GM23248 (cell line): ENCODE measurements around the gene NOX4. TPM values are rescaled to one million over a fixed set of nuclear protein-coding genes. Genes with fewer than 3 reads are reported as not detected.

Source experiments
- DNase-seq: peaks from one replicate; pipeline ENCODE4 v3.0.0-alpha.2; 2015
- H2AFZ ChIP-seq: fragments of 200-600 bp; sonication (generic); 2 replicates; pipeline ENCODE4 v1.6.1; 2016; ENCODE audit warnings: antibody characterized with exemption
- H3F3A ChIP-seq: fragments of 200-600 bp; sonication (generic); 2 replicates; pipeline ENCODE4 v1.6.1; 2016; ENCODE audit warnings: mild to moderate bottlenecking, antibody characterized with exemption, mixed run types; ENCODE audit not compliant: insufficient read depth
- H3K27ac ChIP-seq: fragments of 200-600 bp; sonication (generic); 2 replicates; pipeline ENCODE4 v1.5.1; 2016; ENCODE audit warnings: mild to moderate bottlenecking
- H3K27me3 ChIP-seq: fragments of 200-600 bp; sonication (generic); replicated peaks from 2 replicates; pipeline ENCODE4 v1.6.1; 2016; ENCODE audit warnings: mild to moderate bottlenecking; ENCODE audit not compliant: insufficient read depth
- H3K36me3 ChIP-seq: fragments of 200-600 bp; sonication (generic); 2 replicates; pipeline ENCODE4 v1.6.1; 2016; ENCODE audit warnings: low read depth, mild to moderate bottlenecking
- H3K4me1 ChIP-seq: fragments of 200-600 bp; sonication (generic); 2 replicates; pipeline ENCODE4 v1.6.1; 2016; ENCODE audit warnings: mild to moderate bottlenecking; ENCODE audit not compliant: insufficient read depth
- H3K4me2 ChIP-seq: fragments of 200-600 bp; sonication (generic); one replicate; pipeline ENCODE4 v1.6.1; 2016; ENCODE audit warnings: mild to moderate bottlenecking; ENCODE audit not compliant: unreplicated experiment
- H3K4me3 ChIP-seq: fragments of 200-600 bp; sonication (generic); 2 replicates; pipeline ENCODE4 v1.5.1; 2016; ENCODE audit warnings: mild to moderate bottlenecking
- H3K79me2 ChIP-seq: fragments of 200-600 bp; sonication (generic); 2 replicates; pipeline ENCODE4 v1.6.1; 2016; ENCODE audit warnings: mild to moderate bottlenecking; ENCODE audit not compliant: insufficient read depth
- H3K9ac ChIP-seq: fragments of 200-600 bp; sonication (generic); 2 replicates; pipeline ENCODE4 v1.6.1; 2016; ENCODE audit warnings: mild to moderate bottlenecking
- H3K9me2 ChIP-seq: fragments of 200-600 bp; sonication (generic); 2 replicates; pipeline ENCODE4 v1.6.1; 2016; ENCODE audit warnings: mixed run types, mild to moderate bottlenecking, moderate library complexity; ENCODE audit not compliant: insufficient read depth
- H3K9me3 ChIP-seq: fragments of 200-600 bp; sonication (generic); one replicate; pipeline ENCODE4 v1.6.1; 2017; ENCODE audit warnings: low read depth
- H4K20me1 ChIP-seq: fragments of 200-600 bp; sonication (generic); 2 replicates; pipeline ENCODE4 v1.6.0; 2016; ENCODE audit not compliant: insufficient read depth
- EZH2 ChIP-seq: fragments of 200-600 bp; sonication (generic); IDR thresholded peaks from 2 replicates; pipeline ENCODE4 v1.6.1; 2018; ENCODE audit warnings: antibody characterized with exemption, mild to moderate bottlenecking; ENCODE audit not compliant: insufficient read depth, poor library complexity, severe bottlenecking
- EZH2phosphoT487 ChIP-seq: fragments of 200-600 bp; sonication (generic); IDR thresholded peaks from 2 replicates; pipeline ENCODE4 v1.6.1; 2018; ENCODE audit warnings: antibody characterized with exemption, moderate library complexity, mild to moderate bottlenecking, low read depth; ENCODE audit not compliant: insufficient read depth
- WGBS, 2 experiments: methylation state at CpG; one replicate each; pipeline ENCODE4 v1.1.6; 2015 to 2017; ENCODE audit warnings: low lambda C conversion rate in 2 of 2, low coverage in 1 of 2; ENCODE audit errors: missing lambda C conversion rate in 2 of 2; 5-methylcytosine and 5-hydroxymethylcytosine counted together
- in situ Hi-C: fragments of 300-500 bp; cut with MboI; formaldehyde crosslinking; loops from 2 replicates; pipeline ENCODE4 v1.15.0; 2020
- polyA plus RNA-seq: library from polyadenylated mRNA; unstranded; fragments of >200 nt; fragmentation: Nextera tagmentation; extraction: Ambion mirVana; gene quantifications from 2 replicates; pipeline ENCODE4 v1.2.1, GENCODE V29; 2016
- total RNA-seq: library from RNA; depleted of rRNA; stranded (reverse); fragments of >200 nt; shearing (Covaris generic); gene quantifications from 2 replicates; pipeline ENCODE4 v1.2.3, GENCODE V29; 2014

The NOX4 gene
- total and polyA plus RNA-seq, 2 experiments from 2014 or later = 0.54 to 1.4 TPM

- H3K27me3 ChIP-seq = no peaks in the 10 kb centered on the region
- no peak overlapping the region for H3K27ac ChIP-seq
- no peaks in the 10 kb centered on the region for H3K36me3 ChIP-seq
- H3K9me3 ChIP-seq = no peaks in the 10 kb centered on the region
- no peak overlapping the region for H2AFZ ChIP-seq
- in situ Hi-C loops = no loop called here
- H3K9me2 ChIP-seq = no peaks in the 10 kb centered on the region
- no peaks in the 10 kb centered on the region for H4K20me1 ChIP-seq
- no peaks in the 10 kb centered on the region for H3K79me2 ChIP-seq
- H3K4me1 ChIP-seq = no peaks in the 10 kb centered on the region
- H3K4me3 ChIP-seq = no peak overlapping the region
- no peak overlapping the region for H3K4me2 ChIP-seq
- H3K9ac ChIP-seq = no peak overlapping the region
- WGBS, 2 experiments = 27 to 36% methylated on average over 2 of the region's 2 CpGs
- DNase-seq = no peak
- no peaks in the 10 kb centered on the region for H3F3A ChIP-seq
- TF ChIP-seq EZH2phosphoT487 = no peak
- no peak for TF ChIP-seq EZH2
These were observed 25.3 kb upstream of the NOX4 start for GRCh38 chr11:89516496-89516895.

GRCh38 chr11:89508544-89508943 lies 17.4 kb upstream of the NOX4 start:
- H4K20me1 ChIP-seq = no peaks in the 10 kb centered on the region
- in situ Hi-C loops = no loop called here
- no peak for DNase-seq
- H3K79me2 ChIP-seq = no peaks in the 10 kb centered on the region
- H3K4me1 ChIP-seq = no peaks in the 10 kb centered on the region
- no peaks in the 10 kb centered on the region for H3K9me3 ChIP-seq
- no peaks in the 10 kb centered on the region for H3F3A ChIP-seq
- TF ChIP-seq EZH2 (no peak), EZH2phosphoT487 (no peak)
- H3K4me2 ChIP-seq = no peak overlapping the region
- no peaks in the 10 kb centered on the region for H3K27me3 ChIP-seq
- no peaks in the 10 kb centered on the region for H3K9me2 ChIP-seq
- no peak overlapping the region for H3K4me3 ChIP-seq
- H3K9ac ChIP-seq = no peak overlapping the region
- 78 to 85% methylated on average over 5 of the region's 5 CpGs for WGBS, 2 experiments
- no peak overlapping the region for H2AFZ ChIP-seq
- no peak overlapping the region for H3K27ac ChIP-seq
- H3K36me3 ChIP-seq = no peaks in the 10 kb centered on the region

- Histone ChIP-seq H3K4me3 (no peak overlapping the region), H3K4me2 (no peak overlapping the region), H3K9me2 (no peaks in the 10 kb centered on the region), H3K9ac (no peak overlapping the region), H3K79me2 (no peaks in the 10 kb centered on the region), H3K27ac (no peak overlapping the region), H3K27me3 (no peaks in the 10 kb centered on the region), H3K4me1 (no peaks in the 10 kb centered on the region), H3F3A (no peaks in the 10 kb centered on the region), H4K20me1 (no peaks in the 10 kb centered on the region), H3K36me3 (no peaks in the 10 kb centered on the region), H2AFZ (no peak overlapping the region), H3K9me3 (no peaks in the 10 kb centered on the region)
- no peak for TF ChIP-seq EZH2
- no peak for TF ChIP-seq EZH2phosphoT487
- no peak for DNase-seq
- in situ Hi-C loops = no loop called here
- 47 to 54% methylated on average over 2 of the region's 2 CpGs for WGBS, 2 experiments
These were observed 13.1 kb upstream of the NOX4 start for GRCh38 chr11:89504270-89504669.

- in situ Hi-C loops = no loop called here
- H3K9me3 ChIP-seq = no peaks in the 10 kb centered on the region
- no peak overlapping the region for H2AFZ ChIP-seq
- no peaks in the 10 kb centered on the region for H3K27me3 ChIP-seq
- H3K79me2 ChIP-seq = no peaks in the 10 kb centered on the region
- no peaks in the 10 kb centered on the region for H4K20me1 ChIP-seq
- H3K4me3 ChIP-seq = no peak overlapping the region
- no peaks in the 10 kb centered on the region for H3K4me1 ChIP-seq
- no peak overlapping the region for H3K9ac ChIP-seq
- no peaks in the 10 kb centered on the region for H3K36me3 ChIP-seq
- H3K4me2 ChIP-seq = no peak overlapping the region
- DNase-seq = no peak
- WGBS, 2 experiments = 53 to 68% methylated on average over 2 of the region's 2 CpGs
- H3K9me2 ChIP-seq = no peaks in the 10 kb centered on the region
- H3F3A ChIP-seq = no peaks in the 10 kb centered on the region
- TF ChIP-seq EZH2phosphoT487 (no peak), EZH2 (no peak)
- H3K27ac ChIP-seq = no peak overlapping the region
These were observed 12.2 kb upstream of the NOX4 start for GRCh38 chr11:89503422-89503821.

- Histone ChIP-seq H2AFZ (no peak overlapping the region), H3K4me1 (no peaks in the 10 kb centered on the region), H3K27ac (no peak overlapping the region), H3F3A (no peaks in the 10 kb centered on the region), H4K20me1 (no peaks in the 10 kb centered on the region), H3K27me3 (no peaks in the 10 kb centered on the region), H3K79me2 (no peaks in the 10 kb centered on the region), H3K36me3 (no peaks in the 10 kb centered on the region), H3K4me3 (no peak overlapping the region), H3K4me2 (no peak overlapping the region), H3K9me2 (no peaks in the 10 kb centered on the region), H3K9ac (no peak overlapping the region), H3K9me3 (no peaks in the 10 kb centered on the region)
- TF ChIP-seq EZH2phosphoT487 (no peak), EZH2 (no peak)
- in situ Hi-C loops = no loop called here
- 37 to 43% methylated on average over 2 of the region's 2 CpGs for WGBS, 2 experiments
- DNase-seq = no peak
These were observed 11.1 kb upstream of the NOX4 start for GRCh38 chr11:89502301-89502700.
